Thoracic aorta (tissue), 2 donors: ENCODE results near the gene ASTN2. TPM values are rescaled to one million over a fixed set of nuclear protein-coding genes. Genes with fewer than 3 reads are reported as not detected.

ENCODE experiments used
- ATAC-seq: fragments of 150-250 bp; one replicate; pipeline ENCODE4 v1.8.0; 2017; ENCODE audit warnings: low read depth; ENCODE audit not compliant: insufficient number of reproducible peaks, low FRiP score
- DNase-seq: peaks from one replicate; pipeline ENCODE4 v3.0.0-alpha.2; 2020; ENCODE audit warnings: low spot score
- H3K27ac ChIP-seq, 2 donors: fragments of 200-600 bp; sonication (generic); 1 replicate in 1 of 2; 2 replicates in 1 of 2; pipeline ENCODE4 v1.5.1; 2016; ENCODE audit warnings: mild to moderate bottlenecking in 2 of 2, moderate library complexity in 2 of 2
- H3K27me3 ChIP-seq: fragments of 200-600 bp; sonication (generic); replicated peaks from 2 replicates; pipeline ENCODE4 v1.6.0; 2016; ENCODE audit warnings: mild to moderate bottlenecking; ENCODE audit not compliant: insufficient read depth
- H3K36me3 ChIP-seq: fragments of 200-600 bp; sonication (generic); one replicate; pipeline ENCODE4 v1.5.1; 2016
- H3K4me1 ChIP-seq, 2 donors: fragments of 200-600 bp; sonication (generic); 1 replicate in 1 of 2; 2 replicates in 1 of 2; pipeline versions ENCODE4 v1.5.1 to v1.6.0; 2016; ENCODE audit warnings: low read depth in 2 of 2, mild to moderate bottlenecking in 1 of 2; ENCODE audit not compliant: control insufficient read depth in 1 of 2
- H3K4me3 ChIP-seq: fragments of 200-600 bp; sonication (generic); 2 replicates; pipeline ENCODE4 v1.5.1; 2016; ENCODE audit warnings: mild to moderate bottlenecking
- H3K9me3 ChIP-seq: fragments of 200-600 bp; sonication (generic); 2 replicates; pipeline ENCODE4 v1.5.1; 2016
- total RNA-seq, 2 donors: library from RNA; depleted of rRNA; stranded (reverse); fragments of >200 nt; gene quantifications; one replicate each; pipeline versions ENCODE4 v1.1.0 to v1.2.3, GENCODE V29; 2016
- TF ChIP-seq, protein P1 (sequence below): fragments of 200-600 bp; sonication (generic); IDR thresholded peaks from one replicate; pipeline ENCODE4 v1.5.1; 2019; ENCODE audit warnings: antibody characterized with exemption

The ASTN2 gene
- total RNA-seq, 2 donors from 2014 or later = 6.8 to 7.1 TPM

DNA sequence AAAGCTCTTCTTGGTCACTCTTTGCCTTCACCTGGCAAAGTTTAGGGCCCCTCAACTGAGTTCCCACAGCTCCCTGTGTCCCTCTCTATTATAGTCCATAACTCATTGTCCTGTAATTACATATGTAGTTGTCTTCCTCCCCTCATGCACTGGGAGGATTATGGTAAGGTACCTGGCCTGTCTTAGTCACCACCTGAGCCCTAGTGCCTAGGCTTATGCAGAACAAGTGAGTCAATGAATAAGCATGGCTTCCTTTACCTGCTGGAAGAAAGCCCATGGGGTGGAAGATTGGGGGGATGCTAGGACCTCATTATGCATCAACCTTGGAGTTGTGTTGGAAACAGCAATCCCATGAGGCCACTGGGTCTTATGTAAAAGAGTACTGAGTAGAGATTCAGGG lies 915.4 kb downstream of the ASTN2 start:
- Histone ChIP-seq H3K4me1 (peaks cover 0 to 5% of the 10 kb centered on the region in 2 donors), H3K4me3 (no peak overlapping the region), H3K27ac (no peak overlapping the region), H3K27me3 (no peaks in the 10 kb centered on the region), H3K36me3 (no peaks in the 10 kb centered on the region), H3K9me3 (no peaks in the 10 kb centered on the region)
- TF ChIP-seq, protein P1, sequence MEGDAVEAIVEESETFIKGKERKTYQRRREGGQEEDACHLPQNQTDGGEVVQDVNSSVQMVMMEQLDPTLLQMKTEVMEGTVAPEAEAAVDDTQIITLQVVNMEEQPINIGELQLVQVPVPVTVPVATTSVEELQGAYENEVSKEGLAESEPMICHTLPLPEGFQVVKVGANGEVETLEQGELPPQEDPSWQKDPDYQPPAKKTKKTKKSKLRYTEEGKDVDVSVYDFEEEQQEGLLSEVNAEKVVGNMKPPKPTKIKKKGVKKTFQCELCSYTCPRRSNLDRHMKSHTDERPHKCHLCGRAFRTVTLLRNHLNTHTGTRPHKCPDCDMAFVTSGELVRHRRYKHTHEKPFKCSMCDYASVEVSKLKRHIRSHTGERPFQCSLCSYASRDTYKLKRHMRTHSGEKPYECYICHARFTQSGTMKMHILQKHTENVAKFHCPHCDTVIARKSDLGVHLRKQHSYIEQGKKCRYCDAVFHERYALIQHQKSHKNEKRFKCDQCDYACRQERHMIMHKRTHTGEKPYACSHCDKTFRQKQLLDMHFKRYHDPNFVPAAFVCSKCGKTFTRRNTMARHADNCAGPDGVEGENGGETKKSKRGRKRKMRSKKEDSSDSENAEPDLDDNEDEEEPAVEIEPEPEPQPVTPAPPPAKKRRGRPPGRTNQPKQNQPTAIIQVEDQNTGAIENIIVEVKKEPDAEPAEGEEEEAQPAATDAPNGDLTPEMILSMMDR = no peak
- no peak for ATAC-seq
- DNase-seq = no peak

DNA sequence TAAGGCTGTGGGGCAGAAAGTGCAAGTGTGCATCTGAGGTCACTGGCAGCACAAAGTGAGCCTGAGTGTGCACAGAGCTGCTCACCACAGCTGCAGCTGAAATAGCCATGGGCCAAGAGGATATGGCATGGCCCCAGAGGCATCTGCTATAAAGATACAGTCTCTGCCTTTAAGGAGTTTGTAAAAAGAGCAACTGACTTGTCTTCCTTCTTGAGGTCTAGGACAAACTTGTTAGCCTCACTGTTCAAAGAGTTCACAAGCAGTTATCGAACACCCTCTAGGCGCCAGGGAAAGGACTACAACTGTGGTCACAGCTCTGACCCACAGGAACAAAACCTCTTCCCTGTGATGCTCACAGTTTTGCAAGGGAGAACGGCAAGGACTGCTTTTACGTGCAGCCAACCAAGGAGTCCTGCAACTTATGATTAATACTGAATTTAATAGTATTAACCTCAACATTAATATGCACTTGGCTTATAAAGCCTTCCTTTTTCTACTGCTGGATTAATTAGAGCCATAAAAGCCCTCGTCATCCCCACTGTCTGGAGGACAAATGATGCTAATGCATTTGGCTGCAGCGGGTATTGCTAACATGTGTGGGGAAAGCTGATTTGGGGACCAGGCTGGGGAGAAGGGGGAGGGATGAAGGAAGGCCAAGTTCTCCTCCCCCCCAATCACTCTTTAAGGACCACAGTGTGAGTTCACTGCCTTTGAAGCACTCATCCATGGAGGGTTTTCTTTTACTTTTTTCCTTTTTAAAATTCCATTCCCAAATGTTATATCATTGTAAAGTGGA lies 917.6 kb downstream of the ASTN2 start:
- Histone ChIP-seq H3K4me1 (peaks cover 0 to 5% of the 10 kb centered on the region in 2 donors), H3K36me3 (no peaks in the 10 kb centered on the region), H3K27ac (no peak overlapping the region), H3K9me3 (no peaks in the 10 kb centered on the region), H3K4me3 (no peak overlapping the region), H3K27me3 (no peaks in the 10 kb centered on the region)
- TF ChIP-seq, protein P1 = no peak
- DNase-seq (no peak), ATAC-seq (no peak)

DNA sequence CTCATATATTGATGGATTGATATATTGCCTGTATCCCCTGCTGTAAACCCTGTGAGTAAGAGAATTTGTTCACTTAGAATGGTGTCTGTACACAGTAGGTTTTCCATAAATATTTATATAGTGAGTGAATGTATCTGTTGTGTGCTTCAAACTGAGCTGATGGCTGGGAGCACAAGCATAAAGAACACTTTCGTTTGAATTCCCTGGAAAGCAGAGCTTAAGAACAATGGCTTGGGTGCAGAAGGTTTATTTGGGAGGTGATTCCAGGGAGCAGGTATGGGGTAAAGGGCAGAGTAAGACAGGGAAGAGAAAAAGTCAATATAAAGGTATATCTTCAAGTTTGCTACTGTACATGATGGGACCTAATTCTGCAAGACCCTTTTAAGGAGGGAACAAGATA lies 918.7 kb downstream of the ASTN2 start:
- Histone ChIP-seq H3K27me3 (no peaks in the 10 kb centered on the region), H3K36me3 (no peaks in the 10 kb centered on the region), H3K4me1 (peaks cover 0 to 5% of the 10 kb centered on the region in 2 donors), H3K27ac (no peak overlapping the region), H3K4me3 (no peak overlapping the region), H3K9me3 (no peaks in the 10 kb centered on the region)
- ATAC-seq = no peak
- DNase-seq = no peak
- TF ChIP-seq, protein P1 = no peak

DNA sequence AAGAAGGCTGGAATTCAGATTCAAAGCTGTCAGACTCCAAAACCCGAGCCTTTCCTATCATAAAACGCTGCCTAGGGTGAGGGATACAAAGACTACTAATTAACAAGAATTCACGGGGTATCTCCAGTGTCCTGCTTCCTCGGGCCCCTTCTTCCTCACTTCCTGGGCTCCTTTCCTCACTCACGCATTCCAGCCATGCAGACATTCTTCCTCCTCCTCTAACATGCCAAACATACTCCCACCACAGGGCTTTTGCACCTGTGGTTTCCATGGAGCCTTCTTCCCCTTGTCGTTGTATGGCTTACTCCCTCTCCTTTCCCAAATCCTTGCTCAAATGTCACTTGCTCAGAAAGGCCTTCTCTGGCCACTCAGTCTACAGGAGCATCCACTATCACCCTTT lies 919.1 kb downstream of the ASTN2 start:
- Histone ChIP-seq H3K4me1 (peaks cover 0 to 5% of the 10 kb centered on the region in 2 donors), H3K4me3 (no peak overlapping the region), H3K27me3 (no peaks in the 10 kb centered on the region), H3K27ac (no peak overlapping the region), H3K9me3 (no peaks in the 10 kb centered on the region), H3K36me3 (no peaks in the 10 kb centered on the region)
- ATAC-seq (no peak), DNase-seq (no peak)
- TF ChIP-seq, protein P1 = no peak

DNA sequence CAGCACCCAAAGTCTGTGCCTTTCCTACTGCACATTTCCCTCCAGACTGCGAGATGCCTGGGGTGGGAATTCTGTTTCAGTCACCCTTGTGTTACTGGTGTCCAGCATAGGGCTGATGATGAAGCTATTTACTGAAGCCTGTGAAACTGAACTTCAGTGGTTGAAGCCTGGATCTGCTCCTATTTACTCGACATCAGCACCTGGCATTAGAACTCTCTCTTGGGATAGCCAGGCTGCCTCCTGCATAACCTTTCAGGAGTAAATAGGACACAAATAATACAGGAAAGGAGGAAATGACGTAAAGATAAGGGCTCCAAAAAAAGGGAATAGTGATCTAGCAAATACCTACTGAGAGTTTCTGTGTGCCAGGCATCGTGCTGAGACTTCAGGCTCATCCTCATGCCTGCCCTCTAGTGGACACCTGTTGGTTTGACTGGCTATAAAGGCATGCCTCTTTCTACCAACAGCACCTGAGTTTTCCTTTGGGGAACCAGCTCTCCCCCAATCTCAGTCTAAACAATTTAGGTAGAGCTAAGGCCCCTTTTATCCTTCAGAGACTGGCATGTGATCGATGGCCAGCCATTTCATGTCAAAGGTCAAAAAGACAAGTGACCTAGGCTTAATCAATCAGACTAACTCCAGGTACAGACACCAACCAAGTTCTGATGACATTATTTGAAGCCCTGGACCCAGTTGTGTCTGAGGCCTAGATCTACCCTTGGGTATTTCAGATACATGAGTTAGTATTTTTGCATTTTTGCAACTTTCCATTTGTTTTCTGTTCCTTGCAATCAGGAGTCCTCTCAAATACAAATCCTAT lies 919.8 kb downstream of the ASTN2 start:
- no peak for DNase-seq
- Histone ChIP-seq H3K27me3 (no peaks in the 10 kb centered on the region), H3K4me1 (peaks cover 0 to 5% of the 10 kb centered on the region in 2 donors), H3K4me3 (no peak overlapping the region), H3K27ac (no peak overlapping the region), H3K9me3 (no peaks in the 10 kb centered on the region), H3K36me3 (no peaks in the 10 kb centered on the region)
- TF ChIP-seq, protein P1 = peak; percentile 59
- ATAC-seq = no peak
